ENCODE data around the gene TMEM131.

Gene TMEM131

DNA sequence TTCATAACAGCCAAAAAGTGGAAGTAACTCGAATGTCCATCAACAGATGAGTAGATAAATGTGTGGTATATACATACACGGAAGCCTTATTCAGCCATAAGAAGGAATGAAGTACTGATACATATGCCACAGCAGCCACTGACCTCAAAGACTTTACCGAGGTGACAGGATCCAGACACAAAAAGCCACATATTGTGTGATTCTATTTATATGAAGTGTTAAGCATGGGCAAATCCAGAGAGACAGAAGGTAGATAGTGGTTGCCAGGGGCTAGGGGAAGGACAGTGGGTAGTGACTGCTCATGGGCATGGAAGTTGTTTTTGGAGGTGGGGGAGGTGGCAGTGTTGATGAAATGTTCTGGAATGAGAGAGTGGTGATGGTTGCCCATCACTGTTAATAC lies 248.5 kb downstream of the TMEM131 start:
- no peak overlapping the region for H3K27ac ChIP-seq (ENCODE audit: low read depth, low read length)
- peaks cover 12% of the 10 kb centered on the region for H3K4me1 ChIP-seq (ENCODE audit: control insufficient read depth, insufficient read depth, low read length)
- H3K36me3 ChIP-seq (ENCODE audit: control insufficient read depth, insufficient read depth, low read length): no peaks in the 10 kb centered on the region
- no peaks in the 10 kb centered on the region for H3K27me3 ChIP-seq (ENCODE audit: control insufficient read depth, insufficient read depth, low read length)
- no peak overlapping the region for H3K4me3 ChIP-seq (ENCODE audit: low read depth, low read length)
- no peaks in the 10 kb centered on the region for H3K9me3 ChIP-seq (ENCODE audit: control insufficient read depth, insufficient read depth, low read length)
- H3K9ac ChIP-seq (ENCODE audit: low read depth, low read length): no peak overlapping the region

DNA sequence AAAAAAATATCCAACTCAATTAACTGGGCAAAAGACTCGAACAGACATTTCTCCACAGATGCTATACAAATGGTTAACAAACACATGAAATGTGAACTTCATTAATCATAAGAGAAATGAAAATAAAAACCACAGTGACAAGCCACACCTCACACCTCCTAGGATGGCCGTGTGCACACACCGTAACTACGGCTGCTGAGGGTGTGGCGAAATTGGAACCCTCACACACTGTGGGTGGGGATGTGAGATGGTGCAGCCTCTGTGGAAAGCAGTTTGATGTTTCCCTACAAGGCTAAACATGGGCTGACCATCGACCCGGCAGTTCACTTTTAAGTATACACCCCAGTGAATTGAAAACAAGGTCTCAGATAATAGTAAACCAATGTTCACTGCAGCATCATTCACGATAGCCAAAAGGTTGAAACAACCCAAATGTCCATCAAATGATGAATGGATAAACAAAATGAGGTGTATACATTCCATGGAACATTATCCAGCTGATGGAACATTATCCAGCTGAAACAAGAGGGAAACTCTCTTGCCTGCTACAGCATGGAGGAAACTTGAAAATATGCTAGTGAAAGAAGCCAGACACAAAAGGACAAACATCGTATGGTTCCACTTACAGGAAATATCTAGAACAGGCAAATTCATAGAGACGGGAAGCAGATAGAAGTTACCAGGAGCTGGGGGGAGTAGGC lies 250.1 kb downstream of the TMEM131 start:
- Histone ChIP-seq H3K9me3 (ENCODE audit: control insufficient read depth, insufficient read depth, low read length) (no peaks in the 10 kb centered on the region), H3K4me1 (ENCODE audit: control insufficient read depth, insufficient read depth, low read length) (peaks cover 5% of the 10 kb centered on the region; the same call in 1 of the 2 replicates), H3K36me3 (ENCODE audit: control insufficient read depth, insufficient read depth, low read length) (no peaks in the 10 kb centered on the region), H3K4me3 (ENCODE audit: low read depth, low read length) (no peak overlapping the region), H3K9ac (ENCODE audit: low read depth, low read length) (no peak overlapping the region), H3K27ac (ENCODE audit: low read depth, low read length) (no peak overlapping the region), H3K27me3 (ENCODE audit: control insufficient read depth, insufficient read depth, low read length) (no peaks in the 10 kb centered on the region)

DNA sequence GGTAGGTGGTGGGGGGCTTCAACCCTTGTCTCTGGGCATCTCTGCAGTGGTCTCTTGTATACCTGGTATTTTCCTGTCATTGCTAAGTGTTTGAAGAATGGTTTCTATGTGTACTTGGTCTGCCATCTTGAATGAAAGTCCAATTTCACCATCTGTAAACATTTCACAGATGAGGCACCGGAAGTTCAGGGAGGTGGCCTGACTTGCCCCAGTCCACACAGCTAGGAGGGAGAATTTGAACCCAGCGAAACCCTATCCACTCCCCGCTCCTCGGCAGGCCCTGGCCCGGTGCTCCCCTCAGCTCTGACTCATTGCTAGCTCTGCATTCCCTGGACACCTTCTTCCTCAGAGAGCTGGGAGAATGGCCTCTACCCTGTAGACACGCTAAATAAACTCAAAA lies 251.8 kb downstream of the TMEM131 start:
- H3K27ac ChIP-seq (ENCODE audit: low read depth, low read length): no peak overlapping the region
- no peaks in the 10 kb centered on the region for H3K9me3 ChIP-seq (ENCODE audit: control insufficient read depth, insufficient read depth, low read length)
- no peaks in the 10 kb centered on the region for H3K27me3 ChIP-seq (ENCODE audit: control insufficient read depth, insufficient read depth, low read length)
- H3K9ac ChIP-seq (ENCODE audit: low read depth, low read length): no peak overlapping the region
- H3K36me3 ChIP-seq (ENCODE audit: control insufficient read depth, insufficient read depth, low read length): no peaks in the 10 kb centered on the region
- no peak overlapping the region for H3K4me3 ChIP-seq (ENCODE audit: low read depth, low read length)
- 0 out of 2 replicates have a peak, but pooled peaks cover 5% of the 10 kb centered on the region for H3K4me1 ChIP-seq (ENCODE audit: control insufficient read depth, insufficient read depth, low read length)

DNA sequence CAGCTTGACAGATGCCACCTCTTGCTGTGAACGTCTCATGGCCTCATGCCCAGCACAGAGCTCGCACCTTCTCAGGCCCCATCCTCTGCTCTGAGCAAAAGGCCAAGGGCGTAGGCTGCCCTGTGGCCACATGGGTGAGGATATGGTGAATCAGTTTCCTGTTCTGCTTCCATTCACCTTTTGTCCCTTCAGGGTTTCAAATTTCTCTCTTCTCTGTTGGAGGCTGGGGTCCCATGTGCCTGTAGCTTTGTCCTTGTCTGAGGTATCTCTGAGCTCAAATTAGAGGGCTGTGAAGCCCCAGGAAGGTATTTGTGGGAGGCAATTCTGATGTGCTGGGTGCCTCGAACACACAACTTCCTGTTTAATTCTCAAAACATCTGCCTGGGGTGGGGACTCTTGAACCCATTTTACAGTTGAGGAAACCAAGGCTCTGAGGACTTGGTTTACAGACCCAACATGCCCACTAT lies 253.3 kb downstream of the TMEM131 start:
- Histone ChIP-seq H3K4me3 (ENCODE audit: low read depth, low read length) (no peak overlapping the region), H3K27ac (ENCODE audit: low read depth, low read length) (no peak overlapping the region), H3K36me3 (ENCODE audit: control insufficient read depth, insufficient read depth, low read length) (no peaks in the 10 kb centered on the region), H3K27me3 (ENCODE audit: control insufficient read depth, insufficient read depth, low read length) (no peaks in the 10 kb centered on the region), H3K9ac (ENCODE audit: low read depth, low read length) (no peak overlapping the region), H3K4me1 (ENCODE audit: control insufficient read depth, insufficient read depth, low read length) (0 out of 2 replicates have a peak, but pooled peaks cover 5% of the 10 kb centered on the region), H3K9me3 (ENCODE audit: control insufficient read depth, insufficient read depth, low read length) (no peaks in the 10 kb centered on the region)

DNA sequence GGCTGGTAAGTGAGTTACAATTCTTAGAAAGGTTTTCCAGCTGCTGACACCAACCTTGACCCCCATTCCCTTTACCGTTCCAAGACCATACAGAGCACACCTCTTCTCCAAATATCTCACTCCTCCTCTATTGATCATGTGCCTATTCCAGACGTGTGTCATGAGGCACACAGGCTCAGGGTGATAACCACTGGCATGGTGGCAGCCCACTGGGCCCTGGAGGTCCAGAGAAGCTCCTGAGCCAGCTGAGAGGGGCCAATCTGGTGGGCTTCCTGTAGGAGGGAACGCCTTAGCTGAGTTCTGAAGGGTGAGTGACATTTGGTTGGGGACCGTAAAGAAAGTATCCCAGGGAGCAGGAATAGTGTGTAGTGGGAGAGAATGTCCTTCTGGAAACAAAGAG lies 254.1 kb downstream of the TMEM131 start:
- Histone ChIP-seq H3K27ac (ENCODE audit: low read depth, low read length) (no peak overlapping the region), H3K9me3 (ENCODE audit: control insufficient read depth, insufficient read depth, low read length) (no peaks in the 10 kb centered on the region), H3K4me1 (ENCODE audit: control insufficient read depth, insufficient read depth, low read length) (0 out of 2 replicates have a peak, but pooled peaks cover 5% of the 10 kb centered on the region), H3K36me3 (ENCODE audit: control insufficient read depth, insufficient read depth, low read length) (no peaks in the 10 kb centered on the region), H3K9ac (ENCODE audit: low read depth, low read length) (no peak overlapping the region), H3K4me3 (ENCODE audit: low read depth, low read length) (no peak overlapping the region), H3K27me3 (ENCODE audit: control insufficient read depth, insufficient read depth, low read length) (no peaks in the 10 kb centered on the region)

- Histone ChIP-seq H3K9me3 (ENCODE audit: control insufficient read depth, insufficient read depth, low read length) (no peaks in the 10 kb centered on the region), H3K27me3 (ENCODE audit: control insufficient read depth, insufficient read depth, low read length) (no peaks in the 10 kb centered on the region), H3K9ac (ENCODE audit: low read depth, low read length) (no peak overlapping the region), H3K27ac (ENCODE audit: low read depth, low read length) (no peak overlapping the region), H3K4me3 (ENCODE audit: low read depth, low read length) (no peak overlapping the region), H3K4me1 (ENCODE audit: control insufficient read depth, insufficient read depth, low read length) (0 out of 2 replicates have a peak, but pooled peaks cover 5% of the 10 kb centered on the region), H3K36me3 (ENCODE audit: control insufficient read depth, insufficient read depth, low read length) (no peaks in the 10 kb centered on the region)
Observed at GRCh38 chr2:97741251-97741650, 254.5 kb downstream of the TMEM131 start.

GRCh38 chr2:97740590-97741182 lies 255.1 kb downstream of the TMEM131 start:
- Histone ChIP-seq H3K27ac (ENCODE audit: low read depth, low read length) (no peak overlapping the region), H3K4me3 (ENCODE audit: low read depth, low read length) (no peak overlapping the region), H3K27me3 (ENCODE audit: control insufficient read depth, insufficient read depth, low read length) (no peaks in the 10 kb centered on the region), H3K9me3 (ENCODE audit: control insufficient read depth, insufficient read depth, low read length) (no peaks in the 10 kb centered on the region), H3K4me1 (ENCODE audit: control insufficient read depth, insufficient read depth, low read length) (0 out of 2 replicates have a peak, but pooled peaks cover 5% of the 10 kb centered on the region), H3K9ac (ENCODE audit: low read depth, low read length) (no peak overlapping the region), H3K36me3 (ENCODE audit: control insufficient read depth, insufficient read depth, low read length) (no peaks in the 10 kb centered on the region)

DNA sequence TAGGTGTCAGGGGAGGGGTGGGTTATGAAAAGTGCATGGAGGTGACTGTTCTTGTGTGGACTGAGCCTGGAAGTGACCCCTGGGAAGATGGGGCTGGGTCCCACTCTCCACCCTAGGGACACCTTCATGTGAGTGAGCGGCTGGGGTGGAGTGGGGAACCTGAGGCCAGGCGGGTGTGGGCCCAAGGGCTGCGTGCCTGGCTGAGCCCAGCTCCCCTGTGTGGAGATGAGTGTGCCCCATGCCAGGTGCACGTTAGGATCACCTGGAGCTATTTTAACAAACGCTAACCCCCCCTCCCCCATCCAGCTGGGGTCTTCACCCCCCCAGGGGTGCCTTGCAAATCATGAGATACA lies 255.9 kb downstream of the TMEM131 start:
- Histone ChIP-seq H3K36me3 (ENCODE audit: control insufficient read depth, insufficient read depth, low read length) (no peaks in the 10 kb centered on the region), H3K4me3 (ENCODE audit: low read depth, low read length) (no peak overlapping the region)

DNA sequence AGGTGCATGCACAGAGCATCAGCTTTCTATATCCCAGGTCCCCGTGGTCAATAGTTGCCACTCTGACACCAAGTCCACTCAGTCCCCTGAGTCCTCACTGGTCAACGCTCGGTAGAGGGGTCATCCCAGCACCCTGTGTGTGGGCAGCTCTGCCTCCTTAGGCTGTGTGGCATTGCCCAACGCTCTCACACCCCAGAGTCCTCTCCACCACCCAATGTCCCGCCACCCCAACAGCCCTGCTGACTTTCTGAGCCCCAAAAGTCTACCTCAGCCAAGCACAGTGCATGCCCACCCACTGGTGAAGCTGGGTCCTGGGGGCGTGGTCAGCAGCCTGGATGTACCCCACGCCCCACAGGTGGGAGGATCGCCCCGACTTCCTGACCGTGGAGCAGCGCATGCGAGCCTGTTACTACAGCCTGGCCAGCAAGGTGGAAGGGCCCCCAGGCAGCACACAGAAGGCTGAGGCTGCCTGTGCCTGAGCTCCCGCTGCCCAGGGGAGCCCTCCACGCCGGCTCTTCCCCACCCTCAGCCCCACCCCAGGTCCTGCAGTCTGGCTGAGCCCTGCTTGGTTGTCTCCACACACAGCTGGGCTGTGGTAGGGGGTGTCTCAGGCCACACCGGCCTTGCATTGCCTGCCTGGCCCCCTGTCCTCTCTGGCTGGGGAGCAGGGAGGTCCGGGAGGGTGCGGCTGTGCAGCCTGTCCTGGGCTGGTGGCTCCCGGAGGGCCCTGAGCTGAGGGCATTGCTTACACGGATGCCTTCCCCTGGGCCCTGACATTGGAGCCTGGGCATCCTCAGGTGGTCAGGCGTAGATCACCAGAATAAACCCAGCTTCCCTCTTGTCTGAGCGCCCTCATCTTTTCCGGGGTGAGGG lies 256.5 kb downstream of the TMEM131 start:
- Histone ChIP-seq H3K4me3 (ENCODE audit: low read depth, low read length) (no peak overlapping the region), H3K36me3 (ENCODE audit: control insufficient read depth, insufficient read depth, low read length) (no peaks in the 10 kb centered on the region), H3K9me3 (ENCODE audit: control insufficient read depth, insufficient read depth, low read length) (no peaks in the 10 kb centered on the region), H3K27me3 (ENCODE audit: control insufficient read depth, insufficient read depth, low read length) (no peaks in the 10 kb centered on the region), H3K9ac (ENCODE audit: low read depth, low read length) (no peak overlapping the region), H3K27ac (ENCODE audit: low read depth, low read length) (no peak overlapping the region), H3K4me1 (ENCODE audit: control insufficient read depth, insufficient read depth, low read length) (0 out of 2 replicates have a peak, but pooled peaks cover 5% of the 10 kb centered on the region)

More for the DNA sequence above, 255.9 kb downstream of the TMEM131 start:
- H3K27ac ChIP-seq (ENCODE audit: low read depth, low read length): no peak overlapping the region
- 0 out of 2 replicates have a peak, but pooled peaks cover 5% of the 10 kb centered on the region for H3K4me1 ChIP-seq (ENCODE audit: control insufficient read depth, insufficient read depth, low read length)
- no peak overlapping the region for H3K9ac ChIP-seq (ENCODE audit: low read depth, low read length)
- no peaks in the 10 kb centered on the region for H3K9me3 ChIP-seq (ENCODE audit: control insufficient read depth, insufficient read depth, low read length)
- H3K27me3 ChIP-seq (ENCODE audit: control insufficient read depth, insufficient read depth, low read length): no peaks in the 10 kb centered on the region

GRCh38 chr2:97738179-97739019 lies 257.3 kb downstream of the TMEM131 start:
- no peaks in the 10 kb centered on the region for H3K36me3 ChIP-seq (ENCODE audit: control insufficient read depth, insufficient read depth, low read length)
- no peaks in the 10 kb centered on the region for H3K9me3 ChIP-seq (ENCODE audit: control insufficient read depth, insufficient read depth, low read length)
- 0 out of 2 replicates have a peak, but pooled peaks cover 5% of the 10 kb centered on the region for H3K4me1 ChIP-seq (ENCODE audit: control insufficient read depth, insufficient read depth, low read length)
- no peak overlapping the region for H3K4me3 ChIP-seq (ENCODE audit: low read depth, low read length)
- H3K27me3 ChIP-seq (ENCODE audit: control insufficient read depth, insufficient read depth, low read length): no peaks in the 10 kb centered on the region
- no peak overlapping the region for H3K27ac ChIP-seq (ENCODE audit: low read depth, low read length)
- no peak overlapping the region for H3K9ac ChIP-seq (ENCODE audit: low read depth, low read length)

Measured in HUES48 (cell line).